ACHN (cell line): ENCODE results near the gene ZBTB9.
A peak's percentile ranks its signal among the peaks of the same experiment; 100 is the strongest.

Experiments used
- DNase-seq: peaks from one replicate; pipeline ENCODE4 v3.0.0-alpha.2; 2015
- in situ Hi-C: cut with HindIII; loops from 2 replicates; pipeline ENCODE4 v1.10.0; 2017; ENCODE audit warnings: low sequenced_read_pairs, low pct_ligation_motif_present, low pct_unique_long_range_greater_than_20kb

The ZBTB9 gene

DNA sequence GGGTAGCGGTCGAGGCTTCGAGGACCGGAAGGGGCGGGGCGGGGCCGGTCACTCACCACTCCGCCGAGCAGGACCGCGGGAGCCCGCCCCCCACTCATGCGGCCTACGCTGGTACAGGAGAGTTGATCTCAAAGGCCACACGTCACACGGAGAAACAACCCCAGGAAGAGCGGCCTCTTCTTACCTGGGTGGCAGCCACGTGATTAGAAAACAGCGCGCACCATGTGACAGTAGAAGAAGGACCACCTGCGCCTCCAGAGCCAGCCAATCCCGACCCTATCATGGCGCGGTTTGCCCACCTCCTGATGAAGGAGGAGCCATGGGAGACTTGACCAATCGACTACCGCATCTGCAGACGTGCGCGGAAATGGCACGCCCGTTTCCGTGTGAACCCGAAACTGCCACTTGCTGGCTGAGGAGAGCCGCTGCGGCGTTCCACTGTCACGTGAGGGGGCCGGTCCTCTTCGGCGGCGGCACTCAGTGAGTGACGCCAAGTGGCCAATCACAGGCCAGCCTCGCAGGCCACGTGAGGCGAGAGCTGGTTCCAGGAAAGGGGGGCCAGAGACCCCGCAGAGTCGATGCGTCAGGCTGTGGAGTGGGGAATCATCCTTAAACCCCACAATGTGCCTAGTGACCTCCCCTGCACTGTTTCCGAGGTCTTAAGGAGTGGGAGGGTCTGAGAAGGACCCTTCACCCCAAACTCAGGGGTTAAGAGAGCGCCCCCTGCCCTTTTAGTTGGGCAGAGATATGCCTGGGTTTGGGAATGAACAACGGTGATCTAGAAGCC lies 36.3 kb upstream of the ZBTB9 start, which contains the start of gene CUTA:
Gene CUTA, minus strand, starts transcription at position 205 of the 787 bp plus-strand sequence. Its CDS starts 107 bp downstream, at position 98.
- DNase-seq: peak; percentile 99
- in situ Hi-C loops: no loop called here

DNA sequence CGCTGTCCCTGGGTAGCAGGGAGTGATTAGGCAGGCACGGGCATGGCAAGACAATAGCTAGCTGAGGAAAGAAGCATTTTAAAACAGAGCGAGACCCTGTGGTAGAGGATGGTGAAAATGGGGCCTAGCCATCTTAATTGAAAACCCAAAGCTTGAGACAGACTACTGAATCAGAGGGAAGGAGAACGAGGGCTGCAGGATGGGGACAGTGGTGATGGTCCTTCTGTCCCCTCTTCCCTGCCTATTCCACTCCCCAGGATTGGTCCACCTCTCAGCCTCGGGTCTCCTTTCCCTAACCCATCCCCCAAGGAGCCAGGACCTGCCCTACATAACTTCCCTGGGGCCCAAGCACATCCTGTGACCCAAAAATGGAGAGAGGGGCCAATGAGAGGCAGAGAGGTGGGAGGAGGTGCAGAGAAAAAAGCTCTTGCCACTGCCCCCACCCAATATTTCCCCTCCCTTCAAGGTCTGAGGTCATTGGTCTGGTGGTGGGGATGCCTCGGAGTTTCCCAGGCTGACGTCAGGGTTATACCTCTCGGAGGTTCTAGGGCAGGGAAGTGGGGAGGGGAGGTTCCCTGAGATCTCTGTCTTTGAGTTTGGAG lies 35.6 kb upstream of the ZBTB9 start:
- in situ Hi-C loops: no loop called here
- peak; percentile 25 for DNase-seq

GRCh38 chr6:33419580-33420490 lies 34.5 kb upstream of the ZBTB9 start, which contains the start of gene SYNGAP1:
Gene SYNGAP1 (plus strand): TSS chr6:33420065. CDS start chr6:33420265, 200 bp downstream.
- peak; percentile 50 for DNase-seq
- in situ Hi-C loops: no loop called here

- in situ Hi-C loops: no loop called here
- no peak for DNase-seq
Measured at GRCh38 chr6:33420491-33421343, 33.7 kb upstream of the ZBTB9 start.

GRCh38 chr6:33421344-33421643 lies 33.1 kb upstream of the ZBTB9 start:
- DNase-seq: no peak
- in situ Hi-C loops: no loop called here

DNA sequence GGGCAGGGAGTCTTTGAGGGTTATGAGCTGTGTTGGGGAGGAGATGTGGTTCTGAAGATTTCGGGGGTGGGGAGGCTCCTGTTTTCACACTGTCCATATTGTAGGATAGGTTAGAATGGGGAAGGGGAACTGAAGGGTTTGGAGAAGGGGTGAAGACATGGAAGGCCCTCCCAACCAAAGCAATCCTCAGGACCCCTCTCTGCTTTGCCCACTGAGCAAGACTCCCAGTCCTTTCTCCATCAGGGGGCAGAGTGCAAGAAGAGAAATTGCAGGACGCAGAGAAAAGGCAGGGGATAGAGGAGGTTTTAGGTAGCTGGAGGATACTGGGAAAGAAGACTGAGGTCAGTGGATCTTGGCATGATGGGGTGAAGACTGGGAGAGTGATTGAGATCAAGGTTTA lies 30.6 kb upstream of the ZBTB9 start:
- no peak for DNase-seq
- in situ Hi-C loops: no loop called here

GRCh38 chr6:33424855-33425667 lies 29.3 kb upstream of the ZBTB9 start:
- DNase-seq: no peak
- in situ Hi-C loops: no loop called here

DNA sequence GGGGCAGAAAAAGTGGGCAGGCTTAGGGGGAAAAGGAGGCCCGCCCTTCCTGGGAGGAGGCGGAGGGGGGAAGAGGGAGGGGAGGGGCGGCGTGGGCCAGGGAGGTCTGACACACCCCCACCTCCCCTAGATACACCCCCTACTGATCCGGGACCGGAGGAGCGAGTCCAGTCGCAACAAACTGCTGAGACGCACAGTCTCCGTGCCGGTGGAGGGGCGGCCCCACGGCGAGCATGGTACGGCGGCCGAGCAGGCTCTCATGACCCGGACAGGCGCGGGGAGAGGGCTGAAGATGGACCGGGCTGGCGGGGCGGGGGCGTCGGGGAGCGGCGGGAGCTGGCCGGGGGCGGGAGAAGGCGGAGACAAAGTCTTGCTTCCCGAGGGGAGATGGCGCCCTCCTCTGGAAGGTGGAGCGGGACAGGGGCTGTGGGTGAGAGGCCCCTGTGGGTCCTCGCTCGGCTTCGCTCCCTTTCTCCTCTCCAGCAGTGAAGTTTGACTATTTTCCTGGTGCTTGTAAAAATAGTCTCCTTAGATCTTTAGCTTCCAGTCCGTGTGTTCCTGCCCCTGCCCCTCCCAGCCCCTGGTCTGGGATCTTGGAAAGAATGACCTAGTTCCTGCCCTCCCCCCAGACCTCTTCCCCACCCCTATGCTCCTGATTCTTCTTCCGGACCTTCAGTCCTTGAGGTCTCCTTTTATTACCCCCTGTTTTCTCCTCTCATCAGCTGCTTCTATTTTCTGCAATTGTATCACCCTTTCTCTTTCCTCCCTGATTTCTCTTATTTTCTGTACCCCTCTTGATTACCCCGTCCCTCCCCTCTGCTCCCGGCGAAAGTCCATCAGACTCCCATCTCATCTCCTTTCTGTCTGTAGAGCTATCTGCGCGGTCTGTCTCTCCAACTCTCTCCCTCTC lies 28.5 kb upstream of the ZBTB9 start:
- in situ Hi-C loops: no loop called here
- peak; percentile 80 for DNase-seq

- DNase-seq: no peak
- in situ Hi-C loops: no loop called here
Measured at GRCh38 chr6:33426590-33427511, 27.5 kb upstream of the ZBTB9 start.

GRCh38 chr6:33427585-33428223 lies 26.7 kb upstream of the ZBTB9 start:
- in situ Hi-C loops: no loop called here
- DNase-seq: no peak

- in situ Hi-C loops: no loop called here
- peak; percentile 29 for DNase-seq
Measured at GRCh38 chr6:33428224-33428965, 26.0 kb upstream of the ZBTB9 start.

DNA sequence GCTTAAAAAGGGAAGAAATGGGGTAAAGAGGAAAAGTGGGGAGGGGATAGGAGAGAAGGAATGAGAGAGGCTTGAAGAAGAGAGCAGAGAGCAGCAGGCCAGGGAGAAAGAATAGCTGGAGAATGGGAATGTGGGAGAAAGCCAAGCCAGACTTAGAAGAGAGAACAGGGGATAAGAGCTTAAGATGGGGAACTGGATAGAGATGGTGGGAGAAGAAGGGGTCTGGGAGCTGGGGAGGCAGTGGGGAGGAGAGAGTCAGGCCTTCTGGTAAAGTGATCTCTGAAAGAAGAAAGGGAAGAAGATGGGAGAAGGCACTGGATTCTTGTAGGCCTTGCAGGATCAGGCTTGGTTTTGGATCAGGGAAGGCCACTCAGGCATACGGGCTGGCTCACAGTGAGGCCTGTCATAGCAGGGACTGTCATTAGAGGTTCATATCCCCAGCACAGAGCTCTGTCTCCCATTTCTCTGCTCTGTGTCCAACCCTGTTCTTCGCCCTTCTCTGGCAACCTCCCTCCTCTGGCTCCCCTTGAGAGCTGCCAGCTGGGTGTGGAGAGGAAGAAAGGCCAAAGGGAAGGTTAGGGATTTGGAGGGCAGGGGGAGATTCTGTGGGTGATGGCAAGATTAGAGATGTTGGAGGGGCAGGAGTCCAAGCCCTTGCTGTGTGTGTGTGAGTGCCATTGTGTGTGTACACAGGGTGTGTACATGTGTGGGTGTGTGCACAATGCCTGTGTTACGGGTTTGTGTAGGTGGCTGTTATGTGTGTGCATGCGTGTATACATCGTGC lies 25.2 kb upstream of the ZBTB9 start:
- DNase-seq: no peak
- in situ Hi-C loops: no loop called here

DNA sequence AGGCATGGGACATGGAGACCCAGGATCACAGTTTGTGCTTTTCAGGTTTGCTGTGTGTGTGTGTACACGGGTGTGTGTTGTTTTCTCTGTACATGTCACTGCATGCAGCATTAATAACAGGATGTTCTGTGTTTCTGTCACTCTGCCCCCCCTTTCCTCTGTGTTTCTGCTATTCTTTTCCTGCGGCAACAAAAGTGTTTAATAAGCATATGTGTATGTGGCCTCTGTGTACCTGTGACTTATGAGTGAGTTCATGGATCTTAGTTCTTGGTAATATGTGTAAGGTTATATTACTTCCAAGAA lies 24.7 kb upstream of the ZBTB9 start:
- in situ Hi-C loops: no loop called here
- DNase-seq: no peak

DNA sequence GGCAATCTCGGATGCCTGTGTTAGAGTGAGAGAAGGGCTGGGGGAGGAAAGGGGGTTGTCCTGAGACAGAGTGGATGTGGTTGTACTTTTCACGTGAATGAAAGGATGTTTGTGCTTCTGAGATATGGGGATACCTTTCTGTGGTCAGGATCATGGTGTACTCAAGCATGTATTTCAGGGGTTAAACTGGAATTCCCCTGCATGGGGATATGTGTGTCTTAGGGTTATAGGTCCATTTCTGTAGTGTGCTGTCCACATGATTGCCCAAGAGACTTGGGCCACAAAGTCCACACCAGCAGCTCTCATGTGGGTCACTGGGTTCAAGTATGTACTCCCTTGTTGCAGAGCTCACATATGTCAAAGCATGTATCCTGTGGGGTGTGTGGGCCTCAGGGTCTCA lies 24.0 kb upstream of the ZBTB9 start:
- DNase-seq: no peak
- in situ Hi-C loops: no loop called here
